MM.1S (cell line): ENCODE measurements around the gene NCEH1.

ENCODE experiments used
- DNase-seq: peaks from one replicate; pipeline ENCODE4 v3.0.0-alpha.2; 2015
- H2AFZ ChIP-seq: fragments of 300-600 bp; sonication (generic); 2 replicates; pipeline ENCODE4 v1.6.0; 2016; ENCODE audit warnings: antibody characterized with exemption, low read length
- H3F3A ChIP-seq: fragments of 300-600 bp; sonication (generic); 2 replicates; pipeline ENCODE4 v1.6.1; 2016; ENCODE audit warnings: mild to moderate bottlenecking, antibody characterized with exemption, low read length, moderate library complexity, mixed read lengths; ENCODE audit not compliant: insufficient read depth
- H3K27ac ChIP-seq: fragments of 300-600 bp; sonication (generic); 2 replicates; pipeline ENCODE4 v1.5.1; 2016; ENCODE audit warnings: mild to moderate bottlenecking, low read length
- H3K27me3 ChIP-seq: fragments of 300-600 bp; sonication (generic); replicated peaks from 2 replicates; pipeline ENCODE4 v1.6.0; 2016; ENCODE audit warnings: low read length; ENCODE audit not compliant: insufficient read depth
- H3K36me3 ChIP-seq: fragments of 300-600 bp; sonication (generic); replicated peaks from 2 replicates; pipeline ENCODE4 v1.6.1; 2016; ENCODE audit warnings: mild to moderate bottlenecking, low read length, mixed read lengths; ENCODE audit not compliant: insufficient read depth
- H3K4me1 ChIP-seq: fragments of 300-600 bp; sonication (generic); 2 replicates; pipeline ENCODE4 v1.6.1; 2016; ENCODE audit warnings: low read length, mixed read lengths
- H3K4me2 ChIP-seq: fragments of 300-600 bp; sonication (generic); 2 replicates; pipeline ENCODE4 v1.6.0; 2016; ENCODE audit warnings: low read depth, low read length
- H3K4me3 ChIP-seq: fragments of 300-600 bp; sonication (generic); 2 replicates; pipeline ENCODE4 v1.5.1; 2016; ENCODE audit warnings: low read length, mixed read lengths
- H3K79me2 ChIP-seq: fragments of 300-600 bp; sonication (generic); 2 replicates; pipeline ENCODE4 v1.6.1; 2016; ENCODE audit warnings: mixed run types, low read length, mixed read lengths
- H3K9ac ChIP-seq: fragments of 300-600 bp; sonication (generic); 2 replicates; pipeline ENCODE4 v1.6.1; 2016; ENCODE audit warnings: low read length, mixed read lengths
- H3K9me2 ChIP-seq: fragments of 300-600 bp; sonication (generic); replicated peaks from 2 replicates; pipeline ENCODE4 v1.6.1; 2016; ENCODE audit warnings: mild to moderate bottlenecking, low read length, mixed read lengths; ENCODE audit not compliant: insufficient read depth
- H3K9me3 ChIP-seq: fragments of 300-600 bp; sonication (generic); replicated peaks from 2 replicates; pipeline ENCODE4 v1.6.1; 2016; ENCODE audit warnings: mild to moderate bottlenecking, low read length, mixed read lengths; ENCODE audit not compliant: insufficient read depth
- H4K20me1 ChIP-seq: fragments of 300-600 bp; sonication (generic); 2 replicates; pipeline ENCODE4 v1.6.1; 2016; ENCODE audit warnings: mild to moderate bottlenecking, low read length, moderate library complexity, mixed read lengths; ENCODE audit not compliant: insufficient read depth
- EZH2 ChIP-seq: fragments of 300-600 bp; sonication (generic); optimal IDR thresholded peaks from 2 replicates; pipeline ENCODE3; 2017; ENCODE audit warnings: low read depth, mild to moderate bottlenecking, antibody characterized with exemption, low read length, mixed read lengths
- EZH2phosphoT487 ChIP-seq: fragments of 300-600 bp; sonication (generic); IDR thresholded peaks from 2 replicates; pipeline ENCODE4 v1.6.1; 2018; ENCODE audit warnings: antibody characterized with exemption, low read length
- TF ChIP-seq, protein P1 (sequence below): fragments of 300-600 bp; sonication (generic); IDR thresholded peaks from 2 replicates; pipeline ENCODE4 v1.5.1; 2016; ENCODE audit warnings: antibody characterized with exemption, low read length, mixed read lengths

NCEH1 gene

DNA sequence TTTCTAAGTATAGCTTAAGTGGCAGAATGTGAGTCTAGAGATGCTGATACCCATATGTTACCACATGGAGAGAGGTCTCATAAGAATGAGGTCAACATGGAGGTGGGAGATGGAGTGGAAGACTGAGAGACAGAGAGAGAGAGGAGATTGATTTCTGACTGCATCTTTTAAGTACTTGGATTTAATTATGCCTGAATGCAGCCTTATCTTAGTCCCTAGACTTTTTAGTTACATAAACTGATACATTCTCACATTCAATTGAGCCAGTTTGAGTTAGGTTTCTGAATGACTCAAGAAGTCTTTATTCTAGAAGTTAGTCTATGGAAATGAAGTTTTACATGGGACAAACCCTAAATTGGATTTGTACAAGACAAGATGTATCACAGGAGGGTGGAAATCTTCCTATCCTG, 129.1 kb downstream of the NCEH1 start:
- no peak for TF ChIP-seq EZH2phosphoT487
- no peak for TF ChIP-seq EZH2
- Histone ChIP-seq H3K4me3 (no peak overlapping the region), H3K79me2 (no peaks in the 10 kb centered on the region), H3F3A (peaks cover 4% of the 10 kb centered on the region), H3K9me2 (no peaks in the 10 kb centered on the region), H3K27me3 (no peaks in the 10 kb centered on the region), H2AFZ (no peak overlapping the region), H3K9me3 (no peaks in the 10 kb centered on the region), H3K4me1 (peaks cover 35% of the 10 kb centered on the region), H3K4me2 (peak overlapping the region; percentile 26; the same call in 1 of the 2 replicates), H3K27ac (no peak overlapping the region), H4K20me1 (no peaks in the 10 kb centered on the region), H3K9ac (no peak overlapping the region), H3K36me3 (no peaks in the 10 kb centered on the region)
- DNase-seq = no peak

DNA sequence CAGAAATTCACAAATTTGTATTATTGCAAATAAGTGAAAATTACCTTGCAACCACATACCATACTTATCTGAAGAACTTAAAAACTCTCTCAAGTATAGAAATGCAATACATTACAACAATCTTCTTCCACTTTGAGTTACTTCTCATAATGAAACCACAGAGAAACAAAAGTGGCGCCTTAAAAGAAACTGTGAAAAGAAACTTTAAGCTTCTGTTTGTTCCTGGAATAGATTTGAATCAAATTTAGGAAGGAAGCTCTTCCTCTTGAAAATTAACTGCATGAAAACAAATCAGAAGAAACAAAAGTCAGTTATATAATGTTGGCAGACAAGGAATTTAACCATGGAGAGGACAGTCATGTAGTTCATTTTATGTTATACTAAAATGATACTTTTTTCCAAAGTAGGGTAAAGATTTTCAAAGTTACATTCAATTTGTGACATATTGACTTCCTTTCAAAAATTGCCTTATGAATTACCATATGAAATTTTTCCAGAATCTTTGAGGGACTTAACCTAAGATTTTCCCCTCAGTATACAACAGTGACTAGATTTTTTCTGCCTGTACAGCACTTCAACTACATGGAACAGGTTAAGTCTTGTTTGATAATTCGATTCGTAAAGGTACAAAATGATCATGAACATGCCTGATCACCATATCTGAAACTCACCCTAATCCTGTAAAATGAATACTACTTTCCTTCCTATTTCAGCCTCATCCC, 130.0 kb downstream of the NCEH1 start:
- H3K4me1 ChIP-seq = peaks cover 32% of the 10 kb centered on the region
- no peaks in the 10 kb centered on the region for H3K36me3 ChIP-seq
- H3F3A ChIP-seq = peaks cover 4% of the 10 kb centered on the region
- TF ChIP-seq EZH2phosphoT487 = no peak
- TF ChIP-seq EZH2 = no peak
- TF ChIP-seq, protein P1, sequence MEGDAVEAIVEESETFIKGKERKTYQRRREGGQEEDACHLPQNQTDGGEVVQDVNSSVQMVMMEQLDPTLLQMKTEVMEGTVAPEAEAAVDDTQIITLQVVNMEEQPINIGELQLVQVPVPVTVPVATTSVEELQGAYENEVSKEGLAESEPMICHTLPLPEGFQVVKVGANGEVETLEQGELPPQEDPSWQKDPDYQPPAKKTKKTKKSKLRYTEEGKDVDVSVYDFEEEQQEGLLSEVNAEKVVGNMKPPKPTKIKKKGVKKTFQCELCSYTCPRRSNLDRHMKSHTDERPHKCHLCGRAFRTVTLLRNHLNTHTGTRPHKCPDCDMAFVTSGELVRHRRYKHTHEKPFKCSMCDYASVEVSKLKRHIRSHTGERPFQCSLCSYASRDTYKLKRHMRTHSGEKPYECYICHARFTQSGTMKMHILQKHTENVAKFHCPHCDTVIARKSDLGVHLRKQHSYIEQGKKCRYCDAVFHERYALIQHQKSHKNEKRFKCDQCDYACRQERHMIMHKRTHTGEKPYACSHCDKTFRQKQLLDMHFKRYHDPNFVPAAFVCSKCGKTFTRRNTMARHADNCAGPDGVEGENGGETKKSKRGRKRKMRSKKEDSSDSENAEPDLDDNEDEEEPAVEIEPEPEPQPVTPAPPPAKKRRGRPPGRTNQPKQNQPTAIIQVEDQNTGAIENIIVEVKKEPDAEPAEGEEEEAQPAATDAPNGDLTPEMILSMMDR = no peak
- H3K4me3 ChIP-seq = no peak overlapping the region
- H3K9me2 ChIP-seq = no peaks in the 10 kb centered on the region
- no peaks in the 10 kb centered on the region for H3K9me3 ChIP-seq
- peak overlapping the region; percentile 2; the same call in 1 of the 2 replicates for H3K27ac ChIP-seq
- H3K9ac ChIP-seq = no peak overlapping the region
- no peak overlapping the region for H2AFZ ChIP-seq
- peak; percentile 71 for DNase-seq
- no peaks in the 10 kb centered on the region for H4K20me1 ChIP-seq
- no peaks in the 10 kb centered on the region for H3K79me2 ChIP-seq
- H3K27me3 ChIP-seq = no peaks in the 10 kb centered on the region
- H3K4me2 ChIP-seq = peak overlapping the region; percentile 26
